Stimulated activated CD8-positive, alpha-beta memory T cell treated with anti-CD3 and anti-CD28 coated beads, Interleukin-15, amount 100 ng/mL, for 48 hours (primary cell): ENCODE data around the gene CNPY4.
"Not testable (repeated sequence)": the region's sequence is repeated elsewhere in the genome, so short reads cannot be mapped to it uniquely, and the experiment has no call there.

Experiments used
- DNase-seq, 2 donors: peaks; one replicate each; pipeline ENCODE4 v3.0.0-alpha.2; 2020; ENCODE audit warnings: low read depth in 2 of 2

The CNPY4 gene

DNA sequence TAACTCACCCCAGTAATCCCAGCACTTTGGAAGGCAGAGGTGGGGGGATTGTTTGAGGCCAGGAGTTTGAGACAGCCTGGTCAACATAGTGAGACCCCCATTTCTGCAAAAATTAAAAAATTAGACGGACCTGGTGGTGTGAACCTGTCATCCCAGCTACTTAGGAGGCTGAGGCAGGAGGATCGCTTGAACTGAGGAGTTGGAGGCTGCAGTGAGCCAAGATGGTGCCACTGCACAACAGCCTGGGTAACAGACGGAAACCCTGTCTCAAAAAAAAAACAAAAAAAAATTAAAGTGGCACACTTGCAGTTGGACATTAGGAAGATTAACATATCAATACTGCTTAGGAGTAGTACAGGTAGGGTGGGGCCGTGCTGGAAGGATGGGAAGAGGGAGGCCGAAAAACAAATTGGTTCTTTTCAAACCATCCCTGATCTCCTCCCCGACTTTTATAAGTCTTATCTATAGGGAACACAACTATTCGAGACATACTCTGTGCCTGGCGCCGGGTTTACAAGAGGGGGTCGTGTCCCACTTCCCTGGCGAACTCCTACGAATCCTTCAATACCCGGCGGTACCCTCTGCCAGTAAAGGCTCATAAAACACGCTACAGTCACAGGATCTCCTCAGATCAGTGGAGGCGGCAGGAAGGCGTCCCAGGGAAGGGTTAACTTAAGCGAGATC is 904 bp upstream of the CNPY4 start:
- DNase-seq = no peak

DNA sequence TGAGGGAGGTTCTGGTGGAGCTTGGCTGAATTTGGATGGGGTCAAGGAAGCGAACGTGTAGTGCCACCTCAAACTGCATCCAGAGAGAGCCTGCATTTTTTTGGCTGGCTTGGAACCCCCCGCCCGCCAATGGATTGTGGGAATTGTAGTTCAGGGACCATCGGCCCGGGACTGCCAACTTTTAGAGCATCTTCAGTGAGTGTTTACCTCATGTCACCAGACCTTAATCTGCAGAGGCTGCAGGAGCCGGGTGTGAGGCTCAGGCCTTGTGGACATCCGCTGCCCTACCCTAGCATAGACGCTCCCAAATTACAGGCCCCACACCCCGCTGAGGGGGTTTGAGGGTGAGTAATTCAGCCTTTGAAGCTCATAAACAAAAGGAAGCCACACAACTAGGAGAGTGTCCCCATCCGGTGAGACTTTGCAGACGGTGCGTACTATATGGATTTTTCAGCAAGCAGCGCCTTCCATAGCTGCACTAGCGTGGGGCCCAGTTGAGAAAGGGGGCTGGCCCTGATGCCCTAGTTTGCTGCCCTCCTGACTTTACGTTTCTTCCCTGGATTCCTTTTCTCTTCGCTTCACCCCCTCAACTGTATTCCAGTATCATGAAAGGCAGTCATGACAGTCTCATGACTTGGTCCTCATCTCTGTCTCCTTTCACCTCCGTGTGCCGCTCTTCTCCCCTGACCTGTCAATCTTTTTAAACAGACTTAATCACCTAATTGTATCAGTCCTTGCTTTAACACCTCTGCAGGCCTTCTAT is 717 bp downstream of the CNPY4 start:
- peak; percentile 34 to 49 for DNase-seq

DNA sequence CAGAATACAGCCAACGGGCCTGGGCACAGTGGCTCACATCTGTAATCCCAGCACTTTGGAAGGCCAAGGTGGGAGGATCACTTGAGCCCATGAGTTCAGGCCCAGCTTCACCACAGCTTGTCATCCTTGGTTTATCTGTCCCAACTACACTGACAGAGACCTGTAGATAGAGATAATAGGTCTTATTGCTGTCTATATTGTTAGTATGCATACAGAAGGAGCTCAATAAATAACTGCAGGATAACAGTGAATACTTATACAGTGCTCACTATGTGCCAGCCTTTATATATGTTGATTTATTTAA is 1.3 kb downstream of the CNPY4 start:
- DNase-seq = no peak

DNA sequence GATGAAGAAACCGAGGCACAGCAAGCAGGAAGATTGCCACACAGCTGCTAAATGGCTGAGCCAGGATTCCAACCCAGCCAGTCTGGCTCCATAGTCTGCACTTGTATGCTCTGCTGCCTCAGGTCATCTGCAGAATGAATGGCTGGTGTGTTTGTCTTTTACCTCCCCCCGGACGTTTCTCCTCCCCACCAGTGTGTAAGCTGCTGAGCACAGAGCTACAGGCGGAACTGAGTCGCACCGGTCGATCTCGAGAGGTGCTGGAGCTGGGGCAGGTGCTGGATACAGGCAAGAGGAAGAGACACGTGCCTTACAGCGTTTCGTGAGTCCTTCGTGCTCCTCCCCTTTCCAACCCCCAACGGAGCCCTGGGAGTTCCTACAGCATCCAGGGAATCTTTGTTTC is 2.6 kb downstream of the CNPY4 start:
- DNase-seq = no peak

DNA sequence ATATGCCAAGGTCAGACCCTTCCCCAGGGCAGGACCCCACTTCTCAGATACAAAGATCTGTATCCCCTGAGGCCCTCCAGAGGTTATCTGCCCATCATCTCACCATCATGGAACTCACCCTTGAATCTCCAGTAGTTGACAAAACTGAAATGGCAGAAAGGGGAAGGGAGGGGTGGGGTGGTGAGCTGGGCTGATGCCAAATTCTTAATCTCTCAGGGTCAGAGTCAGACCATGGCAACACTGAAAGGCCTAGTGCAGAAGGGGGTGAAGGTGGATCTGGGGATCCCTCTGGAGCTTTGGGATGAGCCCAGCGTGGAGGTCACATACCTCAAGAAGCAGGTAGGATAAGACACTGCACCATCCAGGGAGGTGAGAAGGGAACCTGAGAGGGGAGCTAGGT is 3.1 kb downstream of the CNPY4 start:
- DNase-seq = no peak

DNA sequence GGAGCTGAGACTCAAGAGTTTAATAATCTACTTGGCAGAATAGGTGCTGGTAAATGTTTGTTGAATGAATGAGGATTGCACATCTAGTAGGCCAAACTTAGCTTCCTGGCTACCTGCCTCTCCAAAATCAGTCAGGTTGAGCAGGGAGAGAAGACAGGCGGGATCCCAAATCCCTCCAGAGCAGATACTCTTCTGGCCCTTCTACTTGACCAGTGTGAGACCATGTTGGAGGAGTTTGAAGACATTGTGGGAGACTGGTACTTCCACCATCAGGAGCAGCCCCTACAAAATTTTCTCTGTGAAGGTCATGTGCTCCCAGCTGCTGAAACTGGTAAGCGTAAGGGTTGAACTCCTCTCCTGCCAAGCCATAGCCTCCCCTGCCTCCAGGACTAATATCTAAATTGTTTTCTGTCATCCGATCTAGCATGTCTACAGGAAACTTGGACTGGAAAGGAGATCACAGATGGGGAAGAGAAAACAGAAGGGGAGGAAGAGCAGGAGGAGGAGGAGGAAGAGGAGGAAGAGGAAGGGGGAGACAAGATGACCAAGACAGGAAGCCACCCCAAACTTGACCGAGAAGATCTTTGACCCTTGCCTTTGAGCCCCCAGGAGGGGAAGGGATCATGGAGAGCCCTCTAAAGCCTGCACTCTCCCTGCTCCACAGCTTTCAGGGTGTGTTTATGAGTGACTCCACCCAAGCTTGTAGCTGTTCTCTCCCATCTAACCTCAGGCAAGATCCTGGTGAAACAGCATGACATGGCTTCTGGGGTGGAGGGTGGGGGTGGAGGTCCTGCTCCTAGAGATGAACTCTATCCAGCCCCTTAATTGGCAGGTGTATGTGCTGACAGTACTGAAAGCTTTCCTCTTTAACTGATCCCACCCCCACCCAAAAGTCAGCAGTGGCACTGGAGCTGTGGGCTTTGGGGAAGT is 5.1 kb downstream of the CNPY4 start:
- no peak for DNase-seq

DNA sequence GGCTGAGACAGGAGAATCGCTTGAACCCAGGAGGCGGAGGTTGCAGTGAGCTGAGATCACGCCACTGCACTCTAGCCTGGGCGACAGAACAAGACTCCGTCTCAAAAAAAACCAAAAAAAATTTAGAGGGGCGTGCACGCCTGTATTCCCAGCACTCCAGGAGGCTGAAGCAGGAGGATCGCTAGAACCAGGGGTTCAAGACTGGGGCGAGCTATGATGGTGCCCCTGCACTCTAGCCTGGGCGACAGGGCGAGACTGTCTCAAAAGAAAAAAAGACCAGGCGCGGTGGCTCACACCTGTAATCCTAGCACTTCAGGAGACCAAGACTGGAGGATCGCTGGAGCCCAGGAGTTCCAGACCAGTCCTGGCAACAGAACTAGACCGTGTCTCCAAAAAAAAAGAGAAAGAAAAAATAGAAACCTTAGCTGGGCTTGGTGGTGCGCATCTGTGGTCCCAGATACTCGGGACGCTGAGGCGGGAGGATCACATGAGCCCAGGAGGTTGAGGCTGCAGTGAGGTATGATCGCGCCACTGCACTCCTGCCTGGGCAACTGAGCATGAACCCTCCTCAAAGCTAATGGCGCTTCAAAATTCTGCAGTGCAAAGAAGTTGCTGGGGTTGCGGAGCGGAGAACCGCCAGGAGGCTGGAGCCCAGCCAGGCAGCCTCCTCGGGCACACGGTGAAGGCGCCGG is 7.0 kb downstream of the CNPY4 start:
- DNase-seq = no peak

DNA sequence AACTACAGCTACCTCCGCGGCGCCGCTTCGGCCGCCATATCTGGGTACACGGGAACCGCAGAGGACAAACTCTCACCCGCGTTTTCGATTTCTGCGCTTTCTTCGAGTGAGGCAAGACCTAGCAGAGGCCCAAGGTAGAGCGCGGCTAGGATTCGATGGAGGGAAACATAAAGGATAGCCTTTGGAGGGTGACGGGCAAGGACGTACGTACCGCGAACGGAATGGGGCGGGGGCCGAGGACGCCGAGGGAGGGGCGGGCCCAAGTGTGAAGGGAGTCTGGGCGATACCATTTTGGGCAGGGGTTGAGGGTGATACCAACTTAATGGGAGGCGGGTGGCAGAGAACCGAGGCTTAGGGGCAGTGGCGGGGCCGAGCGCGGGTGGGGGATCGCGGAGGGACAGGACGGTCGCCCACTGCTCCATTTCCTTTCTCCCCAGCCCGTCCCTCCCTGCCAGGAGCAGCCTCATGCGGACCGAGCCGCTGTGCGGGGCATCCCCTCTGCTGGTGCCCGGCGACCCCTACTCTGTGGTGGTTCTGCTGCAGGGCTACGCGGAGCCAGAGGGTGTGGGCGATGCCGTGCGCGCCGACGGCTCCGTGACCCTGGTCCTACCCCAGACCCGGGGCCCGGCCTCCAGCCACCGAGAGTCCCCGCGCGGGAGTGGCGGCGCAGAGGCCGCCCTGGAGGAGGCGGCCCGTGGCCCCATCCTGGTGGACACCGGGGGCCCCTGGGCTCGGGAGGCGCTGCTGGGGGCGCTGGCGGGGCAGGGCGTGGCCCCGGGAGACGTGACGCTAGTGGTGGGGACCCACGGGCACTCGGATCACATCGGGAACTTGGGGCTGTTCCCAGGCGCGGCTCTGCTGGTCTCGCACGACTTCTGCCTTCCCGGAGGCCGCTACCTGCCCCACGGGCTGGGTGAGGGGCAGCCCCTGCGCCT is 7.8 kb downstream of the CNPY4 start, which contains the start of gene MBLAC1:
Gene MBLAC1, plus strand, starts transcription at position 37 of the 935 bp plus-strand sequence. Its CDS starts 429 bp downstream, at position 466.
- DNase-seq = peak; percentile 79 to 81

DNA sequence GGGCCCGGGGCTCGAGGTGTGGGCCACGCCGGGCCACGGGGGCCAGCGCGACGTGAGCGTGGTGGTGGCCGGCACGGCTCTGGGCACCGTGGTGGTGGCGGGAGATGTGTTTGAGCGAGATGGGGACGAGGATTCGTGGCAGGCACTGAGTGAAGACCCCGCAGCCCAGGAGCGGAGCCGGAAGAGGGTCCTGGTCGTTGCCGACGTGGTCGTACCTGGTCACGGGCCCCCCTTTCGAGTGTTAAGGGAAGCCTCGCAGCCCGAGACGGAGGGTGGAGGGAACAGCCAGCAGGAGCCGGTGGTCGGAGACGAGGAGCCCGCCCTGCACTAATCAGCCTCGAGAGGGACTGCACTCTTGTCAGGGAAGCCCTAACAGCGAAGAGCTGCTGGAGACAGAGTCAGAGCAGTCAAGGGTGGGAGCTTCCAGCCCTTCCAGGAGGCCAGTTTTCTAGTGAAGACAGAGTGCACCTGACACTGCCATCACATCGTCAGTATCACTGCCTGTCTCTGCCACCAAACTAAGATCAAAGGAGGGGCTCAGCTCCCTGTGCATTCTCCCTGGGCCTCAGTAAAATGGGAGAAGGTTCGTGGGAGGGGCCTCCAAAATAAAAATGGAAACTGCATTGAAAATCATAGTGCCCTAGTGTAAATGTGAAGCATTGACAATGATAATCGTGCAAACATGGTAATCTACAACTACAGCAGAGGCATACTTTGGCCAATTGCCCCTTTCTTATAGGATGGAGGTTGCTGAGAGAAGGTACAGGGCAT is 8.6 kb downstream of the CNPY4 start:
- no peak for DNase-seq

DNA sequence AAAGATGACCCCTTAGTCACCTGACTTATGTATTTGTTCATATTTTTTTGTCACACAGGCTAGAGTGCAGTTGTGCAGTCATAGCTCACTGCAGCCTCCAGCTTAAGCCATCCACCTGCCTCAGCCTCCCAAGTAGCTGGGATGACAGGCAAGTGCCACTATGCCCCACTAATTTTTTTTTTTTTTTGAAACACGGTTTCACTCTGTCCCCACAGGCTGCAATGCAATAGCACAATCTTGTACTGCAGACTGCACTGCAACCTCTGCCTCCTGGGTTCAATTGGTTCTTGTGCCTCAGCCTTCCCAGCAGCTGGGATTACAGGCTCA is 9.2 kb downstream of the CNPY4 start:
- no peak for DNase-seq

DNA sequence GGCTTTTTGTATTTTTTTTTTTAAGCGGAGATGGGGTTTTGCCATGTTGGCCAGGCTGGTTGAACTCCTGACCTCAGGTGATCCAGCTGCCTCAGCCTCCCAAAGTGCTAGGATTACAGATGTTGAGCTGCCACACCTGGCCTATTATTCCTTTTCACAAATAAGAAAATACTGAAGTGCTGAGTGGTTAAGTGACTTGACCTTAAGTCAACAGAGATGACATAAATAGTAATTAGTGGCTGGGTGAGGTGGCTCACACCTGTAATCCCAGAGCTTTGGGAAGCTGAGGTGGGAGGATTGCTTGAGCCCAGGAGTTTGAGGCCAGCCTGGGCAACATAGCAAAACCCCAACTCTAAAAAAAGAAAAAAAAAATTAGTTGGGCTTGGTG is 10.8 kb downstream of the CNPY4 start:
- DNase-seq = not testable (repeated sequence)

DNA sequence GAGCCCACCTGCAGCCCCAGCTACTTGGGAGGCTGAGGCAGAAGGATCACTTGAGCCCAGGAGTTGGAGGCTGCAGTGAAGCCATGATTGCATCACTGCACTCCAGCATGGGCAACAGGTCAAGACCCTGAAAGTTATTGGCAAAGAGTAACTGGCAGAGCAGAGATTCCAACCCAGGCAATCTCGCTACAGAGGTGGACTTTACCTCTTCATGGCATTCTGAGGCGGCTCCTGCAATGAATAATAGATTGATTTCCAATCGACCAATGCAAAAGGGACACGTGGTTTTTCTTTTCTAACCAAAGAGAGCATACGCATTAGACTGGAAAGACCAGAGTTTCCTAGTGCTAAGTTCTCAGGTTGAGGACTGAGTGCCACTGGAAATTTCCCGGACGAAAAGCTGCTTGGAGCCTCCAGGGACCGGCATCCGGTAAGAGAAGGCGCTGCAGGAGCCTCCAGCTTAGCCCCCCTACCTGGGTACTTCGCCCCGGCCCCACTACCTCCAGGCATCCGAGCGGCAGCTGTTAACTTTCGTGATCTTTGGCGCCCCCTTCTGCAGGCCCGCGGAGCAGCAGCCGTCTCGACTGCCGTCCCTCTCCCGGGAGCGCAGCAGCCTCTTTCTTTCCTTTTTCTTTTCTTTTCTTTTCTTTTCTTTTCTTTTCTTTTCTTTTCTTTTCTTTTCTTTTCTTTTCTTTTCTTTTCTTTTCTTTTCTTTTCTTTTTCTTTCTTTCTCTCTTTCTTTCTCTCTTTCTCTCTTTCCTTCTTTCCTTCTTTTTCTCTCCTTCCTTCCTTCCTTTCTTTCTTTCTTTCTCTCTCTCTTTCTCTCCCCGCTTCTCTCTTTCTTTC is 11.4 kb downstream of the CNPY4 start:
- DNase-seq = peak; percentile 66 to 67

DNA sequence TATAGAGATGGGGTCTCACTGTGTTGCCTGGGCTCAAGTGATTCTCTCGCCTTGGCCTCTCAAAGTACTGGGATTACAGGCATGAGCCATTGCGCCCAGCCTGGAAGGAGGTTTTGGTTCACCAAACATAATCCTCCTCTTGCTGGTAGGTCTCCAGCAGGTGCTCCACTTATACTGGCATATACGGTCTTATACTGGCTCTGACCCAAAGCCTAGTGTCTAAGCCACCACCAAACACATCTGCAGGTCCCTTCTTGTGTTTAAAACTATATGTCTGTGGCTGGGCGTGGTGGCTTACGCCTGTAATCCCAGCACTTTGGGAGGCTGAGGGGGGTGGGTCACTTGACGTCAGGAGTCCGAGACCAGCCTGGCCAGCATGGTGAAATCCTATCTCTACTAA is 12.7 kb downstream of the CNPY4 start:
- DNase-seq = no peak

DNA sequence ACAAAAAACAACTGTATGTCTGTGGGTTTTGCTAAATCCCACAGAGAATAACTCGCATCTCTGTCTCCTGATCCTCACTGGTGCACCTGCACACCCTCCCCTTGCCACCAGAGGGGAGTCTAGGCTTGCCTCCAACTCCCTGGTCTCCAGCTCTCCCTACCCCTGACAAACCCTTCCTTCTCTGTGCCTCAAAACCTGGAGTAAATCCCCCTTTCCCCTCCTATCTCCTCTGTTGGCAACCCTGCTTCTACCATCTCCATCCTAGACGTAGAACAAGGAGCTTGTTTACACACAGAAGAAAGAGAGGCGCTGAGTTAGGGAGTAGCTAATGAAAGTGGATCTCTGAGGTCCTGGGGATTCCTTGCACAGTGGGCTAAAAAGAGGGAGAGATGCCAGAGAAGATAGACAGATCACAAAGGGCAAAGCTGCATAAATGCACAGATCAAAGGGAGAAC is 13.3 kb downstream of the CNPY4 start:
- peak in 1 of 2 donors; percentile 39 for DNase-seq

DNA sequence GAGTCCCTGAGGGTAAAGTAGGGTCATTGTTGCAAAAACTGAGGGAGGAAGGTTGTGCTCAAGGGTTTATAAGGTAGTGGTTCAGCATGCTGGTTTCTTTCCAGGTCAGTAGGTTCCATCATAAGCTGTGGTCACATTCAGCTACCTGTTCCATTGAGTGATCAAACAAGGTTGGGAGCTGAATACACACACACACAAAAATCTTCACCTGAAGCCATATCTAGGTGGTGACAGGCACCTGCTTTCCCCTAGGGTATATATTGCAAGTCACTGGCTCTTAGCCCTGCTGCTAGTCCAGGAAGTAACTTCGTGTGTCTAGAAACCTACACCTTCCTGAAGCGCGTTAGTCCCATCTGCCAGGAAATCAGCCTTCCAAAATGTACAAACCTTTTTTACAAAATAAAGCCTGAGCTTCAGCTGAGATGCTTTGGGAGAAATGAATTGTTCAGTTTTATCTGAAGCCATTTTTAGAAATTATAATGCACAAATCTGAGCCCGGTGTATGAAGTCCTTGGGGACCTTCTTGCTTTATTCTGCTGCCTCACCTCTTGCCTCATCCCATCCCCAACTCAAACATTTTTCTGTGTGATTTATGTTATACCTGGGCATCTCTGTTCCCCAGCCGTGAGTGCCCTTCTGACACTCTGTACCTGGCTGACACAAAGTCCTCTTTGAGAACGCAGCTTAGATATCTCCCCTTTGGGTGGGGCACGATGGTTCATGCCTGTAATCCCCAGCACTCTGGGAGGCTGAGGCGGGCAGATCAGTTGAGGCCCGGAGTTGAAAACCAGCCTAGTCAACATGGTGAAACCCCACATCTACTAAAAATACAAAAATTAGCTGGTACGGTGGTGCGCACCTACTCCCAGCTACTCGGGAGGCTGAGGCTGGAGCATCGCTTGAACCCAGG is 18.7 kb downstream of the CNPY4 start:
- DNase-seq = no peak

DNA sequence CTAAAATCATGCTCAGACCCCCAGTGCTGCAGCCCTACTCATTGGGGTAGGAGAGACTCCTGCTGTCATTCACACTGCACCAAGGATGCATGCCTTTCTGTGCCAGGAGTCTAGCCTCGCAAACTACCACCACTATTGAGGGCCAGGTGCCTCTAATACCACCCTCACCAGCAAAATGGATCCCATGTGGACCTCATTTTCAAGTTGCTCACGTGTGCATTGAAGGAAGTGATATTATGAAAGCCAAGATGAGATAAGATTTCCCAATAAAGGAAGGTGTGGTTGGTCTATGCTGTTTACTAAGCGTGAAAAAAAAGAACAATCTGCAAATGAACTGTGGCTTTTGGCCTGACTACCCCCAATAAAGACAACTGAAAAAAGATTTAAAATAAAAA is 22.1 kb downstream of the CNPY4 start:
- no peak for DNase-seq

DNA sequence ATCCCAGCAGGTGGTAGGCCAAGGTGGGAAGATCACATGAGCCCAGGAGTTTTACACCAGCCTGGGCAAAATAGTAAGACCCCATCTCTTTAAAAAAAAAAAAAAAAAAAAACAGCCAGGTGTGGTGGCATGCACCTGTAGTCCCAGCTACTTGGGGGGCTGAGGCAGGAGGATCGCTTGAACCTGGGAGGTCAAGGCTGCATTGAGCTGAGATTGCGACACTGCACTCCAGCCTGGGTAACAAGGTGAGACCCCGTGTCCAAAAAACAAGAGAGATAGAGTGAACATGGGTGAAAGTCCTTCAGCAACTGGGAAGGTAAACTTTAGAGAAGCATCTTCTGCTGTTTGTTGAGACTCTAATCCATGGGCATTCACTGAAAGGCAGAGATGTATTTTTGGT is 23.0 kb downstream of the CNPY4 start:
- no peak for DNase-seq

DNA sequence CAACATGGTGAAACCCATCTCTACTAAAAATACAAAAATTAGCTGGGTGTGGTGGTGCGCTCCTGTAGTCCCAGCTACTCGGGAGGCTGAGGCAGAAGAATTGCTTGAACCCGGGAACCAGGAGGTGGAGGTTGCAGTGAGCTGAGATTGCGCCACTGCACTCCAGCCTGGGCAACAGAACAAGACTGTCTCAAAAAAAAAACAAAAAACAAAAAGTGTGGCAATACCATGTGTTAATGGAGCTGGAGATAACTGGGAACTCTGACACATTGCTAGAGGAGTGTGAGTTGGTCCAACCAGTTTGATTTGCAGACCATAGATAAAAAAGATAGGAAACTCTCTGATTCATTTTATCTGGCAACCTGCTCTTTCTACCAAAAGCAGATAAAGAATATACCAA is 26.9 kb downstream of the CNPY4 start:
- not testable (repeated sequence) for DNase-seq
